HepG2 (cell line): ENCODE measurements around the gene CABLES1.

Experiments
- CHCHD3 ChIP-seq: sonication (generic); formaldehyde crosslinking; IDR thresholded peaks from 2 replicates; pipeline ENCODE4 v1.8.0; 2022; ENCODE audit warnings: mild to moderate bottlenecking, missing genetic modification reagents, moderate library complexity
- NFRKB ChIP-seq: fragments of 450-650 bp; IDR thresholded peaks from 2 replicates; pipeline ENCODE4 v1.6.1; 2017
- POLR2AphosphoS5 ChIP-seq: IDR thresholded peaks from 2 replicates; pipeline ENCODE4 v1.6.1; 2012; ENCODE audit warnings: low read depth, low read length
- RFX5 ChIP-seq: IDR thresholded peaks from 2 replicates; pipeline ENCODE4 v1.6.1; 2011; ENCODE audit warnings: low read depth, low read length, improper control_type of control experiment
- TCF7L2 ChIP-seq: IDR thresholded peaks from 2 replicates; pipeline ENCODE4 v1.6.1; 2011; ENCODE audit warnings: mild to moderate bottlenecking, low read depth, low read length, moderate library complexity
- USF2 ChIP-seq, 2 experiments: sonication (generic) in 1 of 2; formaldehyde crosslinking in 1 of 2; IDR thresholded peaks; 2 replicates each; pipeline versions ENCODE4 v1.5.1 to v1.6.1; 2011 to 2020; ENCODE audit warnings: borderline replicate concordance in 1 of 2, low read depth in 1 of 2, low read length in 1 of 2, mild to moderate bottlenecking in 1 of 2, missing genetic modification reagents in 1 of 2, moderate library complexity in 1 of 2
- ZBTB7A ChIP-seq: sonication (generic); formaldehyde crosslinking; IDR thresholded peaks from 2 replicates; pipeline ENCODE4 v1.8.0; 2022; ENCODE audit warnings: mild to moderate bottlenecking, missing genetic modification reagents

GRCh38 chr18:23172591-23173380 lies 37.5 kb downstream of the CABLES1 start:
- TF ChIP-seq USF2 (IDR thresholded peaks at IDR 0.05; ENCODE audit: low read depth, low read length) (no peak), USF2 (CRISPR knock-in tag; IDR thresholded peaks at IDR 0.05; ENCODE audit: borderline replicate concordance) (no peak), POLR2AphosphoS5 (no peak), CHCHD3 (no peak), TCF7L2 (no peak), ZBTB7A (CRISPR knock-in tag) (no peak), RFX5 (no peak), NFRKB (no peak)
